Parietal lobe (tissue), 1 donor: ENCODE measurements around the gene UNCX. TPM values are rescaled to one million over a fixed set of nuclear protein-coding genes. Genes with fewer than 3 reads are reported as not detected.

Experiments used
- total RNA-seq: library from RNA; depleted of rRNA; stranded (reverse); fragments of >200 nt; gene quantifications from one replicate; pipeline ENCODE4 v1.2.3, GENCODE V29; 2014

Gene UNCX
- total RNA-seq = not detected

DNA sequence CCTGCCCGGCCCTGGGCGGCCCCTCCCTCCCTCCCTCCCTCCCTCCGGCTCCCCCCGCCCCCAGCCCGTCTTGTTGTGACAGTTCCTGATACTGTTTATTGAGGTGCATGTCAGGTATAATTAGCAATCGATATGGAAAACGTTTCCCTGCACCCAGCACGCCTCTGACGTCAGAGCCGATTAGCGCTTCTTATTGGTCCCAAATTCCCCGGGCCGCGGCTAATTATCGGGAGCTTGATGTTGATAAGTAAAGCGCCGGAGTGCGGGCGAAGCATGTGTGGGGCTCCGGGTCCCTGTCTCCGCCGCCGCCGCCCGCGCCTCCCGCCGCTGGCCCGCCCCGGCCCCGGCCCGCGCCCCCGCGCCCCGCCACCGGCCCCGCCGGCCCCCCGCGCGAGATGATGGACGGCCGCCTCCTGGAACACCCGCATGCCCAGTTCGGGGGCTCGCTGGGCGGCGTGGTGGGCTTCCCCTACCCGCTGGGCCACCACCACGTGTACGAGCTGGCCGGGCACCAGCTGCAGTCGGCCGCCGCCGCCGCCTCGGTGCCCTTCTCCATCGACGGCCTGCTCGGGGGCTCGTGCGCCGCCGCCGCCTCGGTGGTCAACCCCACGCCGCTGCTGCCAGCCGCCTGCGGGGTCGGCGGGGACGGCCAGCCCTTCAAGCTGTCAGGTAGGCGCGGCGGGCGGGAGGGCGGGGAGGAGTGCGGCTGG is at the start of gene UNCX:
UNCX (plus strand) TSS at position 250 of the 710 bp plus-strand sequence; CDS start at position 396, 146 bp downstream.

Other genes starting within 250 kb of the UNCX start
- gene CYP2W1, start 249.7 kb upstream of the UNCX start, total RNA-seq = not detected
- 1.3 TPM for gene GPR146, start 188.3 kb upstream of the UNCX start, total RNA-seq
- gene GPER1, start 144.8 kb upstream of the UNCX start, total RNA-seq = 1.6 TPM
- 20.7 TPM for gene ZFAND2A, start 72.7 kb upstream of the UNCX start, total RNA-seq
- gene MICALL2, start 226.6 kb downstream of the UNCX start, total RNA-seq = 9.7 TPM